DND-41 (cell line): ENCODE data around the gene TECPR1.

ENCODE experiments used
- ATAC-seq: fragments of 200-7000 bp; cut with Tn5 transposase; 3 replicates; pipeline ENCODE4 v1.9.1; 2021; ENCODE audit warnings: low read depth; ENCODE audit not compliant: insufficient read depth
- DNase-seq: peaks from one replicate; pipeline ENCODE4 v3.0.0-alpha.2; 2020
- H2AFZ ChIP-seq: 2 replicates; pipeline ENCODE4 v1.6.0; 2012; ENCODE audit warnings: low read depth, low read length
- H3K27ac ChIP-seq: 2 replicates; pipeline ENCODE4 v1.5.1; 2012; ENCODE audit warnings: low read length, inconsistent platforms
- H3K27me3 ChIP-seq: fragments of 200-600 bp; sonication (generic); 2 replicates; pipeline ENCODE4 v1.6.0; 2012; ENCODE audit warnings: low read length, mild to moderate bottlenecking, inconsistent platforms; ENCODE audit not compliant: insufficient read depth, poor library complexity
- H3K36me3 ChIP-seq: 2 replicates; pipeline ENCODE4 v1.5.1; 2012; ENCODE audit warnings: low read length, inconsistent platforms; ENCODE audit not compliant: insufficient read depth
- H3K4me1 ChIP-seq: 2 replicates; pipeline ENCODE4 v1.5.1; 2012; ENCODE audit warnings: mild to moderate bottlenecking, low read length; ENCODE audit not compliant: insufficient read depth
- H3K4me2 ChIP-seq: 2 replicates; pipeline ENCODE4 v1.6.0; 2012; ENCODE audit warnings: mild to moderate bottlenecking, moderate library complexity, low read length, inconsistent platforms; ENCODE audit not compliant: insufficient read depth
- H3K4me3 ChIP-seq, 2 experiments: fragments of 200-600 bp in 1 of 2; shearing (Covaris generic) in 1 of 2; 2 replicates each; pipeline ENCODE4 v1.5.1; 2012 to 2016; ENCODE audit warnings: inconsistent platforms in 2 of 2, low read length in 2 of 2, mild to moderate bottlenecking in 2 of 2, low read depth in 1 of 2, moderate library complexity in 1 of 2
- H3K79me2 ChIP-seq: 2 replicates; pipeline ENCODE4 v1.6.0; 2012; ENCODE audit warnings: low read length, inconsistent platforms; ENCODE audit not compliant: insufficient read depth
- H3K9ac ChIP-seq: 2 replicates; pipeline ENCODE4 v1.6.0; 2012; ENCODE audit warnings: low read depth, mild to moderate bottlenecking, inconsistent platforms, low read length, moderate library complexity
- H3K9me3 ChIP-seq: 2 replicates; pipeline ENCODE4 v1.5.1; 2012; ENCODE audit warnings: low read length, moderate library complexity, mild to moderate bottlenecking, inconsistent platforms; ENCODE audit not compliant: insufficient read depth, severe bottlenecking
- H4K20me1 ChIP-seq: 2 replicates; pipeline ENCODE4 v1.6.0; 2012; ENCODE audit warnings: low read length; ENCODE audit not compliant: insufficient read depth
- EZH2 ChIP-seq: IDR thresholded peaks from 3 replicates; pipeline ENCODE4 v1.6.1; 2012; ENCODE audit warnings: borderline replicate concordance, low read depth, mild to moderate bottlenecking, moderate library complexity, low read length, inconsistent platforms; ENCODE audit not compliant: severe bottlenecking
- TF ChIP-seq, protein P1 (sequence below): IDR thresholded peaks from 2 replicates; pipeline ENCODE4 v1.5.1; 2012; ENCODE audit warnings: borderline replicate concordance, low read length, moderate library complexity, mild to moderate bottlenecking; ENCODE audit not compliant: poor library complexity, severe bottlenecking; ENCODE audit errors: extremely low read depth

The TECPR1 gene

DNA sequence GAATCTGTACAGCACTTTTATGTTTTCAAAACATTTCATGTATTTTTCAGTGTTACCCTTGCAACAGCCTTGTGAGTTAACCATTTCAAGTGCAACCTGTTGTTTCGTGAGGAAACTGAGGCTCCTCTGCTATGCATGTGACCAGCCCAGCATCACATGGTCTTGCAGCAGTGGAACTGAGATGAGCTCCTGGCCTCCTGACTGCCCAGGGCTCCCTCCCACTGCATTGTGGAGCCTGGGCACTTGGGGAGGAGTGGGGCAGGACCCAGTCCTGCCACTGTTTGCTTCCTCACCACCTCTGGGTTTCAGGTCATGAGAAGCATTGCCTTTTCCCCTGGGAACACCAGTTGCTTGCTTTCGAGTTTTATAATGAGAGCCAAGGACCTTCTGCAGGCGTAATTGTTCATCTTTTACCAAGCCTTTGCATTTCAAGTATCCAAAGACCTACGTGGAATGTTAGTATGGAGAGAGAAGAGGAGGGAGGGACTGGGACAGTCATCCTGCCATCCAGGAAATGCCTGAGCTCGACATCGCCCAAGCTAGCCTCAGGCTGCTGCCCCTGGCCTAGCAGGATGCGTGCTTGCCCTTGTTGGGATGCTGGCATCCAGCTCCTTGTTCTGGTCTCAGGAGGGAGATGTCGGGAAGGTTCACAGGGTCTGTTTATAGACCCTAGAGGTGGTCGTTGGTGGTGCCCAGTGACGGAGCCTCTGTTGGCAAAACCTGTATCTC is 73.1 kb downstream of the TECPR1 start:
- Histone ChIP-seq H3K9ac (no peak overlapping the region), H3K9me3 (no peaks in the 10 kb centered on the region), H3K4me2 (no peak overlapping the region), H3K27me3 (no peaks in the 10 kb centered on the region), H2AFZ (no peak overlapping the region), H3K4me3 (no peak overlapping the region), H3K79me2 (no peaks in the 10 kb centered on the region), H3K27ac (no peak overlapping the region), H3K36me3 (peaks cover 44% of the 10 kb centered on the region), H4K20me1 (peaks cover 3% of the 10 kb centered on the region; the same call in 1 of the 2 replicates), H3K4me1 (no peaks in the 10 kb centered on the region)
- DNase-seq = no peak
- TF ChIP-seq, protein P1, sequence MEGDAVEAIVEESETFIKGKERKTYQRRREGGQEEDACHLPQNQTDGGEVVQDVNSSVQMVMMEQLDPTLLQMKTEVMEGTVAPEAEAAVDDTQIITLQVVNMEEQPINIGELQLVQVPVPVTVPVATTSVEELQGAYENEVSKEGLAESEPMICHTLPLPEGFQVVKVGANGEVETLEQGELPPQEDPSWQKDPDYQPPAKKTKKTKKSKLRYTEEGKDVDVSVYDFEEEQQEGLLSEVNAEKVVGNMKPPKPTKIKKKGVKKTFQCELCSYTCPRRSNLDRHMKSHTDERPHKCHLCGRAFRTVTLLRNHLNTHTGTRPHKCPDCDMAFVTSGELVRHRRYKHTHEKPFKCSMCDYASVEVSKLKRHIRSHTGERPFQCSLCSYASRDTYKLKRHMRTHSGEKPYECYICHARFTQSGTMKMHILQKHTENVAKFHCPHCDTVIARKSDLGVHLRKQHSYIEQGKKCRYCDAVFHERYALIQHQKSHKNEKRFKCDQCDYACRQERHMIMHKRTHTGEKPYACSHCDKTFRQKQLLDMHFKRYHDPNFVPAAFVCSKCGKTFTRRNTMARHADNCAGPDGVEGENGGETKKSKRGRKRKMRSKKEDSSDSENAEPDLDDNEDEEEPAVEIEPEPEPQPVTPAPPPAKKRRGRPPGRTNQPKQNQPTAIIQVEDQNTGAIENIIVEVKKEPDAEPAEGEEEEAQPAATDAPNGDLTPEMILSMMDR = no peak
- no peak for TF ChIP-seq EZH2
- ATAC-seq = no peak

- H3K4me1 ChIP-seq = no peaks in the 10 kb centered on the region
- DNase-seq = no peak
- no peak overlapping the region for H3K9ac ChIP-seq
Observed at GRCh38 chr7:98178321-98178720, 73.7 kb downstream of the TECPR1 start.

DNA sequence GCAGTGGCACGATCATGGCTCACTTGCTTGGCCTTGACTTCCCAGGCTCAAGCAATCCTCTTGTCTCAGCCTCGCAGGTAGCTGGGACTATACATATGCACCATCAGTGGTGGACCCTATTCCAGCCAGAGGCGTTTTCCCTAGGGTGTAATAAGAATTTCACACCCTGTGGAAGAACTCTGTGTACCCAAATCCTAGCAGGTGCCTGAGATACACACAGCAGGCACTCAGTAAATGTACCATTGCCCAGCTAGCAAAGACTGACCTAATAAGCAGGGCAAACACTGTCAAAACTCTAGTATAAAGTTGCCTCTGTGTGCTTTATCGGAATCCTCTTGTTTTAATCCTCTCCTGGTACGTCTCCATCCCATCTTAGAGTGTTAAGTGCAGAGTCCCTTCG is 74.5 kb downstream of the TECPR1 start:
- Histone ChIP-seq H4K20me1 (peaks cover 3% of the 10 kb centered on the region; the same call in 1 of the 2 replicates), H3K9ac (no peak overlapping the region), H3K4me1 (no peaks in the 10 kb centered on the region), H3K27me3 (no peaks in the 10 kb centered on the region), H3K4me3 (no peak overlapping the region), H3K36me3 (peaks cover 48% of the 10 kb centered on the region), H3K9me3 (no peaks in the 10 kb centered on the region), H2AFZ (no peak overlapping the region), H3K4me2 (no peak overlapping the region), H3K79me2 (no peaks in the 10 kb centered on the region), H3K27ac (no peak overlapping the region)
- TF ChIP-seq, protein P1 = no peak
- no peak for TF ChIP-seq EZH2
- ATAC-seq (no peak), DNase-seq (no peak)

More at GRCh38 chr7:98178321-98178720, 73.7 kb downstream of the TECPR1 start:
- no peak for ATAC-seq
- TF ChIP-seq, protein P1 = no peak
- TF ChIP-seq EZH2 = no peak
- no peak overlapping the region for H3K27ac ChIP-seq
- H3K4me3 ChIP-seq = no peak overlapping the region
- no peaks in the 10 kb centered on the region for H3K27me3 ChIP-seq
- H2AFZ ChIP-seq = no peak overlapping the region
- H3K4me2 ChIP-seq = no peak overlapping the region
- peaks cover 44% of the 10 kb centered on the region for H3K36me3 ChIP-seq
- peaks cover 3% of the 10 kb centered on the region; the same call in 1 of the 2 replicates for H4K20me1 ChIP-seq
- no peaks in the 10 kb centered on the region for H3K9me3 ChIP-seq
- H3K79me2 ChIP-seq = no peaks in the 10 kb centered on the region
